GM19240 (cell line): ENCODE results near the gene SSBP2.
"Not testable (repeated sequence)": the region's sequence is repeated elsewhere in the genome, so short reads cannot be mapped to it uniquely, and the experiment has no call there.

Experiments used
- DNase-seq: peaks from one replicate; pipeline ENCODE4 v3.0.0; 2011; ENCODE audit warnings: low spot score; ENCODE audit not compliant: insufficient read length

Gene SSBP2

DNA sequence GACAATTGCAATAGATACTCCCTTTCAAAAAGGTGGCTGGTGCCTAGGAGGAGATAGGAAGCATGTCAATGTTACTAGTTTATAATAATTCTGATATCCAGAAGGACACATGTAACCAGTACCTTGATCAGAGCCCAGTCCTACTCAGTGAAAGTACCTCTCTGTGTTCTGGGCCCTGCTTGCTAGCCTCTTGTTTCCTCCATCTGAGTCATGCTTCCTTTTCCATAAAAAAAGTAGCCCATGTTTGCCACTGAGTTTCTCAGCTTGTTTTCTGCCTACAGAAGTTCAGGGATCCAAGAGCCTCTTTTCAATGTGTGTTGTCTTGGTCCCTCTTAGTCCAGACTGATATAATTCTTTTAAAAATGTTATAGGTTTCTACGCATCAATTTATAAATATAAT lies 149.0 kb downstream of the SSBP2 start:
- DNase-seq = no peak

GRCh38 chr5:81592085-81592484 lies 158.8 kb downstream of the SSBP2 start:
- not testable (repeated sequence) for DNase-seq

GRCh38 chr5:81590498-81591384 lies 160.2 kb downstream of the SSBP2 start:
- DNase-seq = no peak

- DNase-seq = no peak
Measured at GRCh38 chr5:81579262-81579924, 171.5 kb downstream of the SSBP2 start.

GRCh38 chr5:81577091-81577490 lies 173.8 kb downstream of the SSBP2 start:
- DNase-seq = no peak

- DNase-seq = no peak
Measured at GRCh38 chr5:81575924-81576323, 175.0 kb downstream of the SSBP2 start.

DNA sequence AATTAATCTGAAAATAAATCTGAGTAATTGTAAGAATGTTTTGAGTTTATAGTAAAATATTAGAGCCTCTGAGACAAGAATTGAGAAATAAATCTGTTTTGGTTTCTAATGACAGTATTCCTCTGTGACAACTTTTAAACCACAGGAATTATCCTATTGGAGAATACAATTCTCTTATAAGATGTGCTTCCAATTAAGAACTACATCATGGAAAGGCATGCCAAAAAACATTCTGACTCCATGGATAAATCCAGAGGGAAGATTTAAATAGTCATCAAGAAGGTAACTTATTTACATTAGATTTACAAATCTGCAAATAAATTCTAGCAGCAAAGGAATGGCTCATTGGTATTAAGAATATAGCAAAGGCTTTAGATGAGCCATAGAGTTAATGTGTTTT lies 178.7 kb downstream of the SSBP2 start:
- DNase-seq = no peak

- no peak for DNase-seq
Measured at GRCh38 chr5:81558188-81558587, 192.7 kb downstream of the SSBP2 start.

- DNase-seq = no peak
Measured at GRCh38 chr5:81556809-81557208, 194.1 kb downstream of the SSBP2 start.

GRCh38 chr5:81555865-81556264 lies 195.0 kb downstream of the SSBP2 start:
- DNase-seq = no peak

GRCh38 chr5:81554647-81555046 lies 196.2 kb downstream of the SSBP2 start:
- DNase-seq = no peak

- no peak for DNase-seq
Measured at GRCh38 chr5:81553567-81554212, 197.2 kb downstream of the SSBP2 start.

GRCh38 chr5:81552852-81553566 lies 197.9 kb downstream of the SSBP2 start:
- no peak for DNase-seq

- DNase-seq = no peak
Measured at GRCh38 chr5:81549123-81549522, 201.8 kb downstream of the SSBP2 start.

- no peak for DNase-seq
Measured at GRCh38 chr5:81547001-81547400, 203.9 kb downstream of the SSBP2 start.

DNA sequence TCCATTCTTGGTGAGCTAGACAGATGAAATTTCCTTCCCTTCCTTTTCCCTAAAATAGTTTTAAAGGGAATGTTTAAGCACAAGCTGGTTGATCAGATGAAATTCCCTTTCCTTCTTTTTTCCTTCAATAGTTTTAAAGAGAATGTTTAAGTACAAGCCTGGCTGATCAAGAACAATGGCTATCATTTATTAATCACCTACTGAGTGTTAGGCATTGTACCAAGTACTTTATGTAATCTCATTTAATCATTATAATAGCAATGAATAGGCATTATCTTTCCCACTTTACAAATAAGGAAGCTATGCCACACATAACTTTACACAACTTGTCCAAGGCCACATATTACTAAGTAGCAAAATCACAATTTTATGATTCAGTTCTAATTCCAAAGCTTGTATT lies 205.0 kb downstream of the SSBP2 start:
- no peak for DNase-seq

DNA sequence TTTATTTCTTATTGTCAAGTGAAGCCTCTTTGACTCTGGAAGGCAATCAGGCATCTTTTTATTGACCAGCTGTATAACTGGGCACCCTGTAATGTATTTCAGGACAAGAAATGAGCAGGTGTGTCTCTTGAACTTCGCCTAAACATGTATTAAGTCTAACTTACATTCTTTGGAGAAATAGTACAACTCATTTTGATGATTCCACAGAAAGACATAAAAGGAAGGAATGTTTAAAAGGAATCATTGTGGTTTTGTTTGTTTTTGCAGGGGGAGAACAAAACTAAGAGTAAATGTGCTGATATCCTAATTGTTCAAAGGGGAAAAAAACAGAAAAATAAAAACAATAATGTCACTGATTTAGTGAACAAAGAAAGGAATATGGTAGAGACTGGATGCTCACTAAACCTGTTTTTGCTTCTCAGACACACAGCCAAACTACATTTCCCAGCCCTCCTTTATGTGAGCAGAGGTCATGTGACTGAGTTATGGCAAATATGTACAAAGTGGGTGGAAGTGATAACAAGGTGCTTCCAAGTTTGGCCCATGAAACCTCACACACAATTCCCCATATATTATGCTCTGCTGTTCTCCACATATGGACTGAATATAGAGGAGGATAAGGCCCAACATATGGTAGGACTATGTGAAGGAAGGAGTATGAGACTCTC lies 206.4 kb downstream of the SSBP2 start:
- no peak for DNase-seq

DNA sequence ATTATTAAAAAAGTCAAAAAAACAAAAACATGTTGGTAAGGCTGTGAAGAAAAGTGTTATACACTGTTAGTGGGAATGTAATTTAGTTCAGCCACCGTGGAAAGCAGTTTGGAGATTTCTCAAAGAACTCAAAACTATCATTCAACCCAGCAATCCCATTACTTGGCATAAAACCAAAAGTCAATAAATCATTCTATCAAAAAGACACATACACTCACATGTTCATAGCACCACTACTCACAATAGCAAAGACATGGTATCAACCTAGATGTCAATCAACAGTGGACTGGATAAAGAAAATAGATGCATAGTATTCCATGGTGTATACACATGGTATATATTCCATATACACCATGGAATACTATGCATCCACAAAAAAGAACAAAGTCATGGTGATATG lies 208.7 kb downstream of the SSBP2 start:
- no peak for DNase-seq

- no peak for DNase-seq
Measured at GRCh38 chr5:81537905-81538547, 212.9 kb downstream of the SSBP2 start.

DNA sequence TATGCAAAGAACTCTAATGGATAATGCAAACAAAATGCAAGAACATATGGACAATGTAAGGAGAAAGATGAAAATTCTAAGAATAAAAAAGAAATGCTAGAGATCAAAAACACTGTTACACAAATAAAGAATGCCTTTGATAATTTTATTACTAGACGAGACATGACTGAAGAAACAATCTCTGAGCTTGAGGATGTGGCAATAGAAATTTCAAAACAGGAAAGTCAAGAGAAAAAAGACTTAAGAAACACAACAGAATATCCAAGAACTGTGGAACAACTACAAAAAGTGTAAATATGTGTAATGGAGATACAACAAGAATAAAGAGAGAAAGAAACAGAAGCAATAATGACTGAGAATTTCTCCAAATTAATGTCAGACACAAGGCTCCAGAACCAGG lies 216.5 kb downstream of the SSBP2 start:
- no peak for DNase-seq
